HL-60 (cell line): Measurements from ENCODE around the gene MEAK7.

Experiments
- DNase-seq, 2 experiments: peaks; one replicate each; pipeline ENCODE4 v3.0.0-alpha.2; 2010 to 2020; ENCODE audit warnings: low read depth in 1 of 2, low spot score in 1 of 2
- H3K27ac ChIP-seq: fragments of 250-450 bp; sonication (Bioruptor Pico); replicated peaks from 2 replicates; pipeline ENCODE4 v1.5.1; 2020; ENCODE audit warnings: mild to moderate bottlenecking, moderate library complexity
- H3K27me3 ChIP-seq: fragments of 250-450 bp; sonication (Bioruptor Pico); 2 replicates; pipeline ENCODE4 v1.5.1; 2021; ENCODE audit warnings: mild to moderate bottlenecking, moderate library complexity; ENCODE audit not compliant: insufficient read depth, poor library complexity, severe bottlenecking
- H3K4me3 ChIP-seq: replicated peaks from 2 replicates; pipeline ENCODE4 v1.5.1; 2011; ENCODE audit warnings: mild to moderate bottlenecking, control low read depth, low read length; ENCODE audit not compliant: insufficient read depth
- POLR2AphosphoS5 ChIP-seq: IDR thresholded peaks from 2 replicates; pipeline ENCODE4 v1.6.1; 2012; ENCODE audit warnings: low read depth

Gene MEAK7

DNA sequence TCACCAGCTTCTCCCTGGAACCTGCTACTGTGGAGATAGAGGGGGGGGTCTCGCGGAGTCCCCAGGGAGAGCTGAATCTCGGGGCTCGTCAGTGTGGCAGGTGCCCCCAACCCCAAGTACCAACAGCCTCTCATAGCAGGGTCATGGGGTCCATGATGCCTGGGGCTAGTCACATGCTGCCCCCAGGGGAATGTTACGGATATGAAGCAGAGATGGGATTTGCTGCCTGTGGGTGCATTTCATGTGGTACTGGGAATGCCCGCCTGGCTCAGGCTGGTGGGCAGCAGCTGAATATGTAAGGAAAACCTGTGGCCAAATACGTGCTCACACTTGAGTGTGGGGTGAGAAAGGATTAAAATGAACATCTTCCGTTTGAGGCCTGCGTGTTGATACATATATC lies 49.4 kb downstream of the MEAK7 start:
- no peak overlapping the region for H3K4me3 ChIP-seq
- no peak overlapping the region for H3K27ac ChIP-seq
- TF ChIP-seq POLR2AphosphoS5 = no peak
- DNase-seq = no peak
- no peaks in the 10 kb centered on the region for H3K27me3 ChIP-seq
